Fibroblast of villous mesenchyme (primary cell): Measurements from ENCODE around the gene RAVER1. TPM values are rescaled to one million over a fixed set of nuclear protein-coding genes. Genes with fewer than 3 reads are reported as not detected.

Experiments
- DNase-seq: peaks from one replicate; pipeline ENCODE4 v3.0.0-alpha.2; 2010; ENCODE audit warnings: low read depth
- H3K4me3 ChIP-seq: 2 replicates; pipeline ENCODE4 v1.5.1; 2011; ENCODE audit warnings: low read depth, mild to moderate bottlenecking, low read length
- CTCF ChIP-seq: IDR thresholded peaks from 2 replicates; pipeline ENCODE4 v1.5.1; 2012; ENCODE audit warnings: low read depth, mild to moderate bottlenecking, low read length; ENCODE audit not compliant: insufficient read depth
- total RNA-seq: library from RNA; depleted of rRNA; stranded (reverse); fragments of >200 nt; gene quantifications from 2 replicates; pipeline ENCODE4 v1.2.3, GENCODE V29; 2012

Gene RAVER1
- total RNA-seq, 1 donor, result 10.4 TPM

DNA sequence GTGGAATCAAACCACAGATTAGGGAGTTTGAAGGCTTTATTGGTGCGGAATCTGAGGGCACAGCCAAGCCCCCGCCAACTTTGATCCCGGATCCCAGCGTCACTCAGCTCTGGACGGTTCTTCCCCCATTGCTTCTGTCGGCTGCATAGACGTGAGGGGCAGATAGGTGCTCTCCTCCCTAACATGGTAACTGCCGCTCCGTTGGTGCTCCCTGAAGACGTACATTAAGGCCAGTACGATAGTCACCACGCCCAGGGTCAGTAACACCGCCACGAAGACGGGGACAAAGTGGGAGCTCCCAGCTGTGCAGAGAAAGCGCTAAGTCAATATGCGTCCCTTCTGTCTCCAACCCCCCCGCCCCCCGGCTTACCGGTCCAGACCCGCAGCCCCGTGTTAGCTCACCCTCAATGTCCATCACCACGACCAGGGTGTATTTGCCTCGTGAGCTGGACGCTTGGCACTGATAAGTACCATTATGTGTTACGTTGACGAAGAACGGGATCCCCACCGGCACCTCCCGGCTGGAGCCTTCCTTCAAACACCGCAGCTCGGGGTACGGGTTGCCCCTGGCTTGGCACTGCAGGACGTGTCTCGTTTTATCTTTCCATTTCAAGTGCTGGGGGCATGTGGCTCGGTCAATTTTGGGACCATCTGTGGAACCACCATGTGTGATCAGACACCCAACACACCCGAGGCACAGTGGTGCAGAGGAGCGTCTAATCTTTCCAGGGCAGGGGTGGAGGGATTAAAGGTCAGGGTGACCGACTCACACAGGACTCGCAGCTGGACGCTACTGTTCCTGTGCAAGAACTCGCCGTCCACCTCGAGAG lies 644 bp upstream of the RAVER1 start:
- no peak for DNase-seq
- TF ChIP-seq CTCF, result no peak
- H3K4me3 ChIP-seq, result peak overlapping the region; percentile 91

DNA sequence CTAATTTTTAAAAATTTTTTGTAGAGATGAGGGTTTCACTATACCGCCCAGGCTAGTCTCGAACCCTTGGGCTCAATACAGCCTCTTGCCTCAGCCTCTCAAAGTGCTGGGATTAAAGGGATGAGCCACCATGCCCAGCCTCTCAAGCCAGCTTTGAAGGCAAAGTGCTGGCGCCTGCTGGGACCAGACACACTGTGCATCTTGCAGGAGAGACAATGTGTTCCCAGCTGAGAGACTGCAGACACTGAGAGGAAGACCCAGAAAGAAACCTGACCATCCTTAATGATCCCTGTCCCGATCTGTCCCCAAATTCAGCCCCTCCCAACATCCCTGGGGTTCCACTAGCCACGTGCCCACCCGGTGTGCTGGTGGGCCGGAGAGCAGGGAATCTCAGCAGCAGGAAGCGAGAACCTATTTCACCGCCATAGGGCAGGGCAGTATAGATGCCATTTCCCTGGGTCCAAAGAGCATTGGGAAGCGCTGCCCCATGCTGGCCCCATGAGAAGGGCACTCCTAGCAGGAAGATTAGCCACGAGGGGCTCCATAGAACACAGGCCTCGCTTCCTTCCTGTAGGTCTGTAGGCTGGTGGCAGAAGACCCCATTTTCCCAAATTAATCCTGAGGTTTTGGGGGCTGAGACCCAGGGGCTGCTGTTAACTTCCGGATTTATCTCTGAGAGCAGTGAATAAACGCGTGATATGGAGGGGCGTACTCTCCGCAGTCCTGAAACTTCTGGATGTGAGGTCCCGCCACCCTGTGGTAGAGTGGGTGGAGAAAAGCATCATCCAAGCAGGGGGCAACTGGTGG lies 968 bp downstream of the RAVER1 start:
- DNase-seq, result no peak
- peak; percentile 18 for TF ChIP-seq CTCF
- H3K4me3 ChIP-seq, result peak overlapping the region; percentile 91

GRCh38 chr19:10329555-10329954 lies 3.8 kb downstream of the RAVER1 start:
- H3K4me3 ChIP-seq, result no peak overlapping the region
- DNase-seq, result no peak
- TF ChIP-seq CTCF, result no peak

GRCh38 chr19:10328558-10329429 lies 4.5 kb downstream of the RAVER1 start:
- no peak for DNase-seq
- H3K4me3 ChIP-seq, result no peak overlapping the region
- TF ChIP-seq CTCF, result no peak

- no peak for TF ChIP-seq CTCF
- no peak for DNase-seq
- no peak overlapping the region for H3K4me3 ChIP-seq
These were observed 5.5 kb downstream of the RAVER1 start for GRCh38 chr19:10327793-10328192.

GRCh38 chr19:10325732-10326131 lies 7.6 kb downstream of the RAVER1 start:
- TF ChIP-seq CTCF, result no peak
- no peak overlapping the region for H3K4me3 ChIP-seq
- no peak for DNase-seq
